OCI-LY1 (cell line): Measurements from ENCODE around the gene CACHD1.
A peak's percentile ranks its signal among the peaks of the same experiment; 100 is the strongest.

ENCODE experiments used
- H2AFZ ChIP-seq: fragments of 200-600 bp; sonication (generic), shearing (Covaris generic); 2 replicates; pipeline ENCODE4 v1.6.0; 2014; ENCODE audit warnings: antibody characterized with exemption, mild to moderate bottlenecking, low read length
- H3F3A ChIP-seq: fragments of 200-600 bp; sonication (generic), shearing (Covaris generic); 2 replicates; pipeline ENCODE4 v1.6.0; 2014; ENCODE audit warnings: mild to moderate bottlenecking, antibody characterized with exemption, low read length, moderate library complexity; ENCODE audit not compliant: insufficient read depth
- H3K27ac ChIP-seq: fragments of 200-600 bp; sonication (generic); 2 replicates; pipeline ENCODE4 v1.5.1; 2014; ENCODE audit warnings: low read length, mixed run types, mild to moderate bottlenecking, low read depth; ENCODE audit not compliant: poor library complexity, severe bottlenecking
- H3K27me3 ChIP-seq: fragments of 200-600 bp; sonication (generic); 2 replicates; pipeline ENCODE4 v1.6.0; 2014; ENCODE audit warnings: antibody characterized with exemption, mild to moderate bottlenecking, low read length, moderate library complexity; ENCODE audit not compliant: insufficient read depth
- H3K36me3 ChIP-seq: fragments of 200-600 bp; sonication (generic); 2 replicates; pipeline ENCODE4 v1.6.1; 2014; ENCODE audit warnings: mild to moderate bottlenecking, antibody characterized with exemption, low read length, moderate library complexity, mixed read lengths; ENCODE audit not compliant: insufficient read depth
- H3K4me1 ChIP-seq: fragments of 200-600 bp; sonication (generic); 2 replicates; pipeline ENCODE4 v1.5.1; 2014; ENCODE audit warnings: mild to moderate bottlenecking, low read length, moderate library complexity; ENCODE audit not compliant: insufficient read depth, severe bottlenecking
- H3K4me2 ChIP-seq: fragments of 200-600 bp; sonication (generic), shearing (Covaris generic); 2 replicates; pipeline ENCODE4 v1.6.1; 2014; ENCODE audit warnings: low read length
- H3K4me3 ChIP-seq: fragments of 200-600 bp; sonication (generic); 2 replicates; pipeline ENCODE4 v1.5.1; 2014; ENCODE audit warnings: low read length, low read depth, mild to moderate bottlenecking, mixed read lengths; ENCODE audit not compliant: poor library complexity, severe bottlenecking
- H3K79me2 ChIP-seq: fragments of 200-600 bp; shearing (Covaris generic); 2 replicates; pipeline ENCODE4 v1.6.1; 2016; ENCODE audit warnings: mixed run types, low read length, mixed read lengths; ENCODE audit not compliant: insufficient read depth
- H3K9ac ChIP-seq: fragments of 200-600 bp; sonication (generic), shearing (Covaris generic); 2 replicates; pipeline ENCODE4 v1.6.1; 2014; ENCODE audit warnings: mild to moderate bottlenecking, low read length, mixed read lengths
- H3K9me2 ChIP-seq: fragments of 200-600 bp; sonication (generic), shearing (Covaris generic); 2 replicates; pipeline ENCODE4 v1.6.1; 2014; ENCODE audit warnings: low read depth, mild to moderate bottlenecking, low read length, mixed read lengths
- H3K9me3 ChIP-seq: fragments of 200-600 bp; shearing (Covaris generic); 2 replicates; pipeline ENCODE4 v1.6.1; 2014; ENCODE audit warnings: low read length, mixed read lengths
- H4K20me1 ChIP-seq: fragments of 200-600 bp; sonication (generic), shearing (Covaris generic); 2 replicates; pipeline ENCODE4 v1.6.0; 2016; ENCODE audit warnings: mild to moderate bottlenecking, low read length; ENCODE audit not compliant: insufficient read depth
- CTCF ChIP-seq: fragments of 200-600 bp; sonication (generic), shearing (Covaris generic); IDR thresholded peaks from 2 replicates; pipeline ENCODE4 v1.5.1; 2017; ENCODE audit warnings: mild to moderate bottlenecking, antibody characterized with exemption, low read length, moderate library complexity, mixed read lengths
- EZH2 ChIP-seq: fragments of 200-600 bp; sonication (generic), shearing (Covaris generic); IDR thresholded peaks from 2 replicates; pipeline ENCODE4 v1.8.0; 2017; ENCODE audit warnings: borderline replicate concordance, mixed run types, mild to moderate bottlenecking, antibody characterized with exemption, low read length, moderate library complexity, mixed read lengths

The CACHD1 gene

GRCh38 chr1:64505232-64505943 lies 35.5 kb downstream of the CACHD1 start:
- no peak overlapping the region for H3K9ac ChIP-seq
- no peaks in the 10 kb centered on the region for H3K9me3 ChIP-seq
- H3K27ac ChIP-seq: no peak overlapping the region
- H4K20me1 ChIP-seq: no peaks in the 10 kb centered on the region
- TF ChIP-seq EZH2 (no peak), CTCF (no peak)
- no peaks in the 10 kb centered on the region for H3K79me2 ChIP-seq
- H3F3A ChIP-seq: no peaks in the 10 kb centered on the region
- H3K36me3 ChIP-seq: no peaks in the 10 kb centered on the region
- H3K27me3 ChIP-seq: no peaks in the 10 kb centered on the region
- H3K9me2 ChIP-seq: no peaks in the 10 kb centered on the region
- H2AFZ ChIP-seq: no peak overlapping the region
- H3K4me2 ChIP-seq: peak overlapping the region; percentile 39
- H3K4me3 ChIP-seq: peak overlapping the region; percentile 24
- H3K4me1 ChIP-seq: no peaks in the 10 kb centered on the region

- H3K9me2 ChIP-seq: no peaks in the 10 kb centered on the region
- TF ChIP-seq CTCF (no peak), EZH2 (no peak)
- no peaks in the 10 kb centered on the region for H3K36me3 ChIP-seq
- H3K4me1 ChIP-seq: no peaks in the 10 kb centered on the region
- H3K4me3 ChIP-seq: peak overlapping the region; percentile 24
- H2AFZ ChIP-seq: no peak overlapping the region
- H3K4me2 ChIP-seq: peak overlapping the region; percentile 27
- no peaks in the 10 kb centered on the region for H4K20me1 ChIP-seq
- no peak overlapping the region for H3K27ac ChIP-seq
- H3F3A ChIP-seq: no peaks in the 10 kb centered on the region
- no peaks in the 10 kb centered on the region for H3K27me3 ChIP-seq
- no peaks in the 10 kb centered on the region for H3K9me3 ChIP-seq
- H3K9ac ChIP-seq: no peak overlapping the region
- H3K79me2 ChIP-seq: no peaks in the 10 kb centered on the region
Measured at GRCh38 chr1:64505944-64506655, 36.2 kb downstream of the CACHD1 start.

GRCh38 chr1:64508629-64509028 lies 38.7 kb downstream of the CACHD1 start:
- H3K9ac ChIP-seq: no peak overlapping the region
- no peaks in the 10 kb centered on the region for H4K20me1 ChIP-seq
- no peaks in the 10 kb centered on the region for H3K27me3 ChIP-seq
- H3K4me2 ChIP-seq: no peak overlapping the region
- H3K4me3 ChIP-seq: no peak overlapping the region
- H3K36me3 ChIP-seq: no peaks in the 10 kb centered on the region
- no peak overlapping the region for H3K27ac ChIP-seq
- no peaks in the 10 kb centered on the region for H3K79me2 ChIP-seq
- no peak overlapping the region for H2AFZ ChIP-seq
- no peaks in the 10 kb centered on the region for H3F3A ChIP-seq
- H3K9me3 ChIP-seq: no peaks in the 10 kb centered on the region
- H3K9me2 ChIP-seq: no peaks in the 10 kb centered on the region
- no peaks in the 10 kb centered on the region for H3K4me1 ChIP-seq
- TF ChIP-seq CTCF (no peak), EZH2 (no peak)
